Breast epithelium (tissue), 3 donors: ENCODE data around the gene GNB4.

ENCODE experiments used
- POLR2A ChIP-seq: fragments of 450-650 bp; IDR thresholded peaks from one replicate; pipeline ENCODE4 v1.6.1; 2016; ENCODE audit warnings: antibody characterized with exemption, mild to moderate bottlenecking, moderate library complexity
- POLR2AphosphoS5 ChIP-seq, 3 donors: sonication (generic); formaldehyde crosslinking; IDR thresholded peaks; one replicate each; pipeline ENCODE4 v1.6.1; 2017; ENCODE audit warnings: antibody characterized with exemption in 3 of 3
- TF ChIP-seq, protein P1 (sequence below), 3 donors: fragments of 450-650 bp; IDR thresholded peaks; one replicate each; pipeline ENCODE4 v1.5.1; 2016 to 2017; ENCODE audit warnings: antibody characterized with exemption in 3 of 3, mild to moderate bottlenecking in 3 of 3, moderate library complexity in 3 of 3

DNA sequence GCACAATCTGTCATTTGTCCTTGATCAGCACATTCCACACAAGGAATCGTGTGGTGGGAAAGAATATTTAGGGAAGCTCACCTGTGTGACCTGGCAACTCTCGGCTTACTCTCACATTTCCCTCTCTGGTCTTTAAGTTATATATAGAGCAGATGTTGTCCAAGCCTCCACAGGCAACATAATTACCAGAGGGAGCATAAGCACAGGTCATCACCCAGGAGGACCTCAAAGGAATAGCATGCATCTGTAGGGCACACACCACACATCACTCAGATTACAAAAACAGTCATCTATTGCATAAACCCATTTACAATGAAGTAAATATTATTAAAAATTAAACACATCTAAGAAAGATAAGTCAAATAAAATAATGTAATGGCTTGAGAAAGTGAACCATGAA, 36.5 kb downstream of the GNB4 start:
- no peak for TF ChIP-seq POLR2A
- TF ChIP-seq, protein P1, sequence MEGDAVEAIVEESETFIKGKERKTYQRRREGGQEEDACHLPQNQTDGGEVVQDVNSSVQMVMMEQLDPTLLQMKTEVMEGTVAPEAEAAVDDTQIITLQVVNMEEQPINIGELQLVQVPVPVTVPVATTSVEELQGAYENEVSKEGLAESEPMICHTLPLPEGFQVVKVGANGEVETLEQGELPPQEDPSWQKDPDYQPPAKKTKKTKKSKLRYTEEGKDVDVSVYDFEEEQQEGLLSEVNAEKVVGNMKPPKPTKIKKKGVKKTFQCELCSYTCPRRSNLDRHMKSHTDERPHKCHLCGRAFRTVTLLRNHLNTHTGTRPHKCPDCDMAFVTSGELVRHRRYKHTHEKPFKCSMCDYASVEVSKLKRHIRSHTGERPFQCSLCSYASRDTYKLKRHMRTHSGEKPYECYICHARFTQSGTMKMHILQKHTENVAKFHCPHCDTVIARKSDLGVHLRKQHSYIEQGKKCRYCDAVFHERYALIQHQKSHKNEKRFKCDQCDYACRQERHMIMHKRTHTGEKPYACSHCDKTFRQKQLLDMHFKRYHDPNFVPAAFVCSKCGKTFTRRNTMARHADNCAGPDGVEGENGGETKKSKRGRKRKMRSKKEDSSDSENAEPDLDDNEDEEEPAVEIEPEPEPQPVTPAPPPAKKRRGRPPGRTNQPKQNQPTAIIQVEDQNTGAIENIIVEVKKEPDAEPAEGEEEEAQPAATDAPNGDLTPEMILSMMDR (IDR thresholded peaks at IDR 0.05), result no peak
- TF ChIP-seq POLR2AphosphoS5 (IDR thresholded peaks at IDR 0.05), result no peak
